AG08395 (cell line): ENCODE measurements around the gene SRBD1.

Source experiments
- DNase-seq: peaks from one replicate; pipeline ENCODE4 v3.0.0; 2012; ENCODE audit warnings: mixed read lengths, low spot score

The SRBD1 gene

DNA sequence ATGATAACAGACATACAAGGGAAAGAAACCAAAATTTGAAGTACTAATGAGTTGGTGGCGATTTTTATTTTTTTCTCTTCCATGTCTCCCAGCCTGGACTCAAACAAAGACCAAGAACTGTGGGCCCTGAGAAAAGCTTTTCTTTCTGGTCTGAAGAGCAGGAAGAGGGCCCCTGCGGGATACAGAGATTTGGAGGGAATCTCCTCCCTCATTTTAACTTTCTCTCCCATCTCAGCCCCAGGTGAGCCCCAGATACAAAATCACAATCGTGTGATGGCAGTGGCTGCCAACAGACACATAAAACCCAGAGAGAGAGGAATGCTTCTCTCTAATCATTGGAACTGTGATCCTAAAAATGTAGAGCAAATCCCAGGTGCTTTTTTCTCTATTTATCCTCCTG, 20.9 kb upstream of the SRBD1 start:
- no peak for DNase-seq

DNA sequence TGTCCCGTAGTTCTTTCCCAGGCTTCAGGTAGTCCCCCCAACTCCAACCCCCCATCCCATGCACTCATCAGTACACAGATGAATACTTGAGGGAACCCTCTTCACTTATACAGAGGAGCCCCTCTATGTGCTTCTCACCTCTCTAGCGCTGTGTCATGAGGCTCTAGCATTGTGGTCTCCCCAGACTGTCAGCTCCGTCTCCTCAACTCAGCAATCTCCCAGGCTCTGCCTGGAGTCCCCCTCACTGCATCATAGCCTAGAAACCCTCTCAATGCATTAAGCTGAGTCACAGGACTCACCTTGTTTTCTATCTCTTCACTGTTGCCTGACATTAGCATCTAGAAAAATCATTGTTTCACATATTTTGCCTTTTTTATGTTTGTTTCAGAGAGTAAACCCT, 20.3 kb upstream of the SRBD1 start:
- no peak for DNase-seq

DNA sequence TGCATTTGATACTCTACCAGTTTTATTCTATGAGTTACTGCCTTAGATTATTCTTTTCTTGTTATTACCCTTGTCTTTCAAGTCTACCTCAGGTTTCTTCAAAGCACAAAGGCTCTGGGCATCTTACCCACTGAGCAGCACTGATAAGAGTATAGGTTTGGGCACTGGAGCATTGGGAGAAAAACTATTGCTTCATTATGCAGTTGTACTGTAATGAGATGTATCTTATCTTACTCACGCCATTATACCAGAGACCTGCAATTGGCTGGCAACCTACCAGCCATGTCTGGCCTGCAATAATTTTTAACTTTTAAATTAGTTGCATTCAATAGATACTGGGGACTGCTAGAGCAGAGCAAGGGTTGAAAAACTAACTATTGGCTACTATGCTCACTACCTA, 18.9 kb upstream of the SRBD1 start:
- no peak for DNase-seq

DNA sequence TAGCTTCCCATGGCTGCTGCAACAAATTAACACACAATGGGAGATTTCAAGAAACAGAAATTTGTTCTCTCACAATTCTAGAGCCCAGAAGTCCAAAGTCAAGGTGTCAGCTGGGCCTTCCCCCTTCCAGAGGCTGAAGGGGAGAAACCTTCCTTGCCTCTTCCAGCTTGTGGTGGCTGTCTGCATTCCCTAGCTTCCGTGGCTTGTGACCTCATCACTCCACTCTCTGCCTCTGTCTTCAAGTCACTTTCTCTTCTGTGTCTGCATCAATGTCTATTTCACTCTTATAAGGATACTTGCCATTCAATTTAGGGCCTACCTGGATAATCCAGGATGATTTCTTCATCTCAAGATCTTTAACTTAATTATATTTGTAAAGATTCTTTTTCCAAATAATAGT, 16.8 kb upstream of the SRBD1 start:
- DNase-seq: peak; percentile 62

DNA sequence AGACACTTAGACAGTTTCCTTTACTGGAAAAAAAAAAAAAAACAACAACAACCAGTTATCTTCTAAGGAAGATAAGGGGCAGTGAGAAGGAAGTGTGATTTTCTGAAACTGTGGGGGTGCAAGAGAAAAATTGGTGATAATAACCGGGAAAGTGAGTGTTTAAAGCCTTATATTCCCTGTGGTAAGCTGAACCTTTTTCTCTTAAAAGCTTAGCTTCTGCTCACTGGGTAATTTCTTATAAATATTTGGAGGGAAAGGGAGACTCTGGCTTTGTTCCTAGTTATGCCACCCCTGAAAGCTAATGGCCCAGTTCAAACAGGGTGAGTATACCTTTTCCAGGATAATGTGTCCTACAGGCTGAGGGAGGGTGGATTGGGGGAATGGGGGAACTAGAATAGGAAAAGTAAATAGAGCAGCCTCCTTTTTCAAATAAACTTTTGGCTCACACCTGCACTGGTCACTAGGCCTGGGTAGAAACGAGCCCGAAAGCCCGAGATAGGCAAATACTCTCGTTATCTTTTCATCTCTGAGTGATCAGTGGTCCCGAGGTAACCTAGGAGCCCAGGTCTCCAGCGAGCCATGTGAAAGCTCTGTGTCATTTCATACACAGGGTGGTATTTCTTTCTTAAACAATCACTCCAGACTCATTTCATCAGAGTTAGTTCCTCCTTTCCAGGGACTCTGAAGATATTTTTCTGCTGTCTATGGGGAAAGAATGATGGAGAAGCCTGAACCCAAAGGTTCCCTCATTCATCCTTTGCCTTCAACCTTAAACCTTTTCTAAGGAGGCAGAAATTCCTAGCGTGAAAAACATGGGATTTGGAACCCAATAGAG, 15.5 kb upstream of the SRBD1 start:
- DNase-seq: no peak

DNA sequence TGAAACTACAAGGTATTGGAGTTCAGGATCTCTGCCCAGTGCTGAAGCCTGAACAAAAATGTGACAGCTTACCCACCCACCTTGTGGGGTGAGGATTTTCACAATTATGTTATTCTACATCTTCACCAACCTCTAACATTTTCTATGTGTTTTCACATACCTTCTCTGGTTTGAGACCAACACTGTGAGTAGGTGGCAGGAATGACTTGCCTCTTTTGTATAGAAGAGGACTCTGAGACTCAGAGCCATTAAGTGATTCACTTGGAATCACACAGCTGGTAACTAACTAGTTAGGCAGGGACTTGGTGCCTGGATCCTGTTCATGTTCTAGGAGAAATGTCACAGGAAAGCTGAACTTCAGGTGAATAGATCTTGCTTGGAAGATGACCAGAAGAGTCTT, 14.8 kb upstream of the SRBD1 start:
- no peak for DNase-seq

DNA sequence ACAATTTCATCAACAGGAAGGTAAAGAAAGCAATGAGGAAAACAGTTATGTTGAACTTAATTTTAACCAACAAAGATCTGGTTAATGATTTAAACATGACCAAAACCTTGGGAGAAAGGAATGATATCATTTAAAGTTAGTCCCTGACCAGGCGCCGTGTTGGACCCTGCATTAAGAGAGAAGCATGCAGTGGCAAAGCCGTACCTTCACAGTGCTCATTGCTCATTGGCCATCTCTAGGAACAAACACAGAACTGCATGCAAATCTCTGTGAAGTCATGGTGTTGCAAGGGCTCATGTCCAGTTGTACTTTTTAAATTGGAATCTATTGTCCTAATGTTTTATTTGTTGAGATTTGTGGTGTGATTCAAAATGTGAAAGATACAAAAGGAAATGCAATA, 12.0 kb upstream of the SRBD1 start:
- DNase-seq: no peak

DNA sequence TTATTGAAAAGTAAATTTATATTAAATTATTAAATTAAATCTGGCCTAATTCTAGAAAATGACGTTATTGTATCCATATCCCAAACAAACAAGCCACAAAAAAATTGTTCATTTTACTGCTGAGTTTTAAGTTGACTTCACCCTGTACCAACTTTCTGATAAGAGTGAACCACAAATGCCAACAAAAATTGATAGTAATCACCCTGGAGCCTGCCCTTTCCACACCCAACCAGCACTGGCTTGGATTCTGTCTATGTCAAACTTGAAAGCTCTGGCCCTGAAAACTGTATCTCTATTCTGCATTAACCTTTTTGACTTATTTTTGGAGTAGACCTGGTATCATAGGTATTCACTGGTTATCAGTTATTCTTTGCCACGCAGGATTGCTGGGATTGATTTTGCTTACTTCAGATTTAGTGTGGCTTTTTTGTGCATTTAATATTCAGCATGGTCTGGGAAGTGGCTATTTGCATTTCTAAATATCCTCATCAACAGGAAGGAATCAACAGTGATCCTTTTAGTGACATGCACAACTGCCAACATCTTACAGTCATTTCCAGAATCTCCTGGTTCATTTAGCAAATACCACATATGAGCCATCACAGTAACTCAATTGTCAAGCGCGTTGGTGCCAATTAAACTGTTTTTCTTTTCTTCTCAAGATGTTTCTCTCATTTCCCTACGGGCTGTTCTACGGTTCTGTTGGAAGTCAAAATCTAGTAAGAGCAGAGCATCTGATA, 11.4 kb upstream of the SRBD1 start:
- no peak for DNase-seq

DNA sequence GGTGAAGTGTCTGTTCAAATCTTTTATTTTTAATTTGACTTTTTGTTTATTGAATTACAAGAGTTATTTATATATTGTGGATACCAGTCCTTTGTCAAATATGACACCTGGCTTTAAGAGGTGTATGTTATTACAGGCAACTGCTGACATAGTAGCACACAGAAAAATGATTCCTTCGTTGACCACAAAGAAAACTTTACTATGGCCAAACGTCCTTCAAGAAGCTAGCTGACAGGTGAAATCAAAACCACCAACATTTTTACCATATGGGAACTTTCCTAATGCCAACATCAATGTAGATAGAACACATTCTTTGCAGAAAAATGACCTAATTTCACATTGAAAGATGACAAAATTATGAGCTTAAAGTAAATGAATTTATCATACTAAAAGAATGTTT, 6.4 kb upstream of the SRBD1 start:
- DNase-seq: no peak

DNA sequence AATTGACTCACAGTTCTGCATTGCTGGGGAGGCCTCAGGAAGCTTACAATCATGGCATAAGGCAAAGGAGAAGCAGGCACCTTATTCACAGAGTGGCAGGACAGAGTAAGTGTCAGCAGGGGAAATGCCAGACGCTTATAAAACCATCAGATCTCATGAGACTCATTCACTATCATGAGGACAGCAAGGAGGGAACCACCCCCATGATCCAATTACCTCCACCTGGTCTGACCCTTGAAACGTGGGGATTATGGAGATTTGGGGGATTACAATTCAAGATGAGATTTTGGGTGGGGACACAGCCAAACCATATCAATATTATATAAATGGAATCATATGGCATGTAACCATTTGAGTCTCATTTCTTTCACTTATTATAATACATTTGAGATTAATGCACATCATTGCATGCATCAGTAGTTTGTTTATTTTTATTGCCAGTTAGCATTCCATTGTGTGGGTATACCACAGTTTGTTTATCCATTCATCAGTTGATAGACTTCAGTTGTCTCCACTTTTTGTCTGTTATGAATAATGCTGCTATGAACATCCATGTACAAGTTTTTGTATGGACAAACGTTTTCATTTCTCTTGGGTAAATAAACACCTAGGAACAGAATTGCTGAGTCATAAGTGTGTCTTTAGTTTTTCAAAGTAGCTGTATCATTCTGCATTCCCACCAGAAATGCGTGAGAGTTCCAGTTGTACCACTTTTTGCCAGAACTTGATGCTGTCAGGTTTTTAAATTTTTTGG, 5.8 kb upstream of the SRBD1 start:
- no peak for DNase-seq

DNA sequence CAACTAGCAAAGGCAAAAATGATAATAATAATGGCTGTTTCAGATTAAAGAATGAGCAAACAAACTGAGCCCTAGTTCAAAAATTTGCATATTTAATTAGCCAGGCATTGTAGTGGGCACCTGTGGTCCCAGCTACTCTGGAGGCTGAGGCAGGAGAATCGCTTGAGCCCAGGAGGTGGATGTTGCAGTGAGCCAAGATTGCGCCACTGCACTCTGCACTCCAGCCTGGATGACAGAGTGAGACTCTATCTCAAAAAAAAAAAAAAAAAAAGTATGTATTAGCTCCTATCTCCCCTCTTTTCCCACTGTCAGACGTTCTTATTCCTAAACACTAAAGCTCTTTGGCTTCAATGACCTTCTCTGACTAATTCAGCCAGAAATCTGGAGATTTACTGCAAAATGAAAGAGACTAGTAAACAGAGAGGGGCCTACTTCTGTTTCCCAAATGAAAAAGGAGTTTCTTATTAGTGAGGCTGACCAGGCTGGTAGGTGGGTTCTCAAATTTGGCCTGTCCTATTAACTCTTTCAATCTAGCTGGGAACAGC, 3.9 kb upstream of the SRBD1 start:
- DNase-seq: no peak

DNA sequence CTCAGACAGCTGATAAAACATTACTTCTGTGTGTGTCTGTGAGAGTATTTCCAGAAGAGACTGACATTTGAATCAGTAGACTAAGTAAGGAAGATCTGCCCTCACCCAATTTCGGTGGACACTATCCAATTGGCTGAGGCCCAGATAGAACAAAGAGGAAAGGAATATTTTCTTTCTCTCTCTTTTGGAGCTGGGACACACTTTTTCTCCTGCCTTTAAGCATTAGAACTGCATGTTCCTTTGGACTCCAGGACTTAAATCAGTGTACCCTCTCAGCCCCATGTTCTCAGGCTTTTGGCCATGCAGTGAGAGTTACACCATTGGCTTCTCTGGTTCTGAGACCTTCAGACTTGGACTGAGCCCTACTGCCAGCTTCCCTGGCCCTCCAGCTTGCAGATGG, 3.3 kb upstream of the SRBD1 start:
- no peak for DNase-seq

DNA sequence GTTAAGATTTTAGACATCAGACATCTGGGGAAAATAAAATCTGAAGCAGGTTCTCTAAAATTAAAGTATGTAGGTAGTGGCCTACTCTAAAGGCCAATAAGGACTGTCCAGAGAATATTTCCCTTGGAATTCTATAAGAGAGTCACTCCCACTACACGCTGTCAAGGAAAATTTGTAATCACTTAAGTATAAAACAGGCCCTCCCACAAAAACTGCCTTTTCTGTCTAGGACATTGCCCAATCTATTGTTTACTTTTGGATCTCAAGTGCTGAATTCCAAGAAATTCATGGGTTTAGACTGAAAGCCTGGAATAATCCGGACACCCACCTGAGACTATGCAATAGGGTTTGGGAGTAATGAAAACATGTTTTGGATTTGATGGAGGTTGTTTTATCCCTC, 1.7 kb upstream of the SRBD1 start:
- no peak for DNase-seq

DNA sequence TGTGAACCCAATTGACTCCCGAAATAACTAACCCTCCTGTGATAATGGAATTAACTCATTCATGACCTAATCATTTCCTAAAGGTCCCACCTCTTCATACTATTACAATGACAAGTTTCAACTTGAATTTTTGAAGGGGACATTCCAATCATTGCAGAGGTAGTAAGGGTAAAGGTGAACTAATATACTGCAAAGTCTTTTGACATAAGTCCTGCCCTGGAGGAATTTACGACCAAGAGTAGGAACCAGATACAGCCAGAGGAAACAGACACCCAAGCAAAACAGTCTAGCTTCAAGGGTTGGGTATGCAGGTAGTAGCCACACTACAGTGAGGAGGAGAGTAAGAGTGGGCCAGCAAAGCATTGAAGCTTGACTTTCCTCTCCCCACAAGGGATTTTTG, 1.2 kb upstream of the SRBD1 start:
- no peak for DNase-seq

DNA sequence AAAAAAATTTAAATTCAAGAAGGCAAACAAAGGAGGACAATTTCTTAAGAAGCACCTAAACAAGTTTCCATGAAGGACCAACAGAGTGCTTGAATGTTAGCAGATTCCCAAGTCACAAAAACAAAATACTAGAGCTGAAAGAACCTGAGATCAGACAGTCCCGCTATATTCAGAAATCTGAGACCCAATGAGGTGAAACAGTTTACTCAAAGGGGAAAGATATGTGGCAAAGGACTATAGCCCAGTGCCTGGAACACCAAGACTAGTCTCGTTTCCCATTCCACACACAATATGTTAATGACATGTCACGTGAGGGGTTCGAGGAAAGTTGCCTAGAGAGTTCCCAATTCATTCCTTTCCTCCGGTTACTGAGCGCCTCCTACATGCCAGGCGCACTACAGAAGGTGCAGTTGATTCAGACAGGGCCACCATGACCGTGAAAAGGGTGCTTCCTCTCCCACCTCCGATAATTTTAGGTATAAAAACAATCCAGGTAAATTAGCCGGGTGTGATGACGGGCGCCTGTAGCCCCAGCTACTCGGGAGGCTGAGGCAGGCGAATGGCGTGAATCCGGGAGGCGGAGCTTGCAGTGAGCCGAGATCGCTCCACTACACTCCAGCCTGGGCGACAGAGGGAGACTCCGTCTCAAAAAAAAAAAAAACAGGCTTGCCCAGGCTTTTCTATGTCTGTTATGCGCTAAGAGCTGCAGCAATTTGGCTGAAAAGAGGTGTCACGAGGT, 617 bp downstream of the SRBD1 start:
- peak; percentile 51 for DNase-seq

DNA sequence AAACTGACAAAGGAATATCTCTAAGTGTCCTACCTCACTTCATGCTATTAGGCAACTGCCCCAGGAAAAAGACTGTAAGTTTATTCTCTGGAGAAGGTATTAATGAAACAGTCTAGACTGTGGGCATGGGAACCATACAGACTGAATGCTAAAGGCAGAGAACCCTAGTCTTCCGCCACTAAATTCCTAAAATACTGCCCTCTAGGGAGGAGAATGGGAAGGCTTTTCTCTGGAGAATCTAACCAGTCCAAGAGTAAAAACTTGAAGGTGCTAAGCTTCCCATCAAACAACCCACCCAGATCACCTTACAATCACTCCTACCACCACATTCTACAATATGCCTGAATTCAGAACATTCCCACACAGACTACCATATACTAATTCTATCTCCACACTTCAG, 3.4 kb downstream of the SRBD1 start:
- DNase-seq: peak; percentile 33

DNA sequence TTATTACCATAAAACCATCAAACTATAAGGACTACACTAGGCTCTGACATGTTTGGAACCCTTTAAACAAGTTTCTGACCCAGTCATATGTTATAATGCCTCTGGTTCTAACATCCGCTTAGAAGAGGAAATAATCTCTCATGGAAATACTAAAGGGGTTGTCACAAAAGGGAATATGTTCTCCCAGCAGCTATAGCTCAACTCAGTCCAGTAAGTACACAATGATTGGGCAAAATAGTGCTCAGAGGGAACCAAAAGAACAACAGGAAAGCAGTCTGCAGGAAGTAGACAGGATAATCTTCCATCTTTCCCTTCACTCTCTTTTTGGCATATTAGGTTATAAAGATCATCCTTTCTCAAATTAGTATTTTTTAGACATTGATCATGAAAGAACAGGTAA, 4.3 kb downstream of the SRBD1 start:
- no peak for DNase-seq

DNA sequence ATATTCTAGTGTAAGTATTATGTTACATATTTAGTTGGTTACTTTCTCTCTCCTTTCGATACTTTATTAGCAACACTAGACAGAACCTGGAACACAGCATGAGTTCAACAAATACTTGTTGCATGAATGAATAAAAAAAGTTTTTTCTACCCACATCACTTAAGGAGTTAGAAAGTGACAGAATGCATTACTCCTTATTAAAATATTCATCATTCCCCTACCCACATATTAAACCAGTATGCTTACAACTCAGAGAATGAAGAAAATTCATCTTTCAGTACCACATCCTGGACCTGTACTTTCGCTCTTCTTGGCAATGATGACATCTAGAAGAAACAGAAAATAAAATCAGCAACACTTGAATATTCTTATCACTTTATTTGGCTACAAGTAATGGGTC, 6.0 kb downstream of the SRBD1 start:
- no peak for DNase-seq

DNA sequence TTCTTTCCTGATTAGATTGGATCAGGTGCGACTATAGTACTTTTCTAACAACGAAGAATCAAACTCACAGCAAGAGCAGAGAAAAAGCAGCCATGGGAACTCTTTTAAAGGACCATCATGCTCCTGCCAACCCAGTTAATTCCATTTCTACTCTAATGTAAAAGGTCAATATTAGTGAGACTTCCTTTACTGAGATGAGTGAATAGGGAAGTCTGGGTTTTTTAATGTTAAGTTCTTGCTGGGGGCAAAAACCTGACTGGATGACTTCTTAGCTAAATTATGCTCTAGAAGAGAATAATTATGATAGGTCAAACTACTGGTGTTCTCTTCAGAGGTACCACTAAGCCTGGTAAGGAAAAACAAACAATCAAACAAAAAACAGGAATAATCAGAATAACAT, 8.4 kb downstream of the SRBD1 start:
- DNase-seq: no peak

DNA sequence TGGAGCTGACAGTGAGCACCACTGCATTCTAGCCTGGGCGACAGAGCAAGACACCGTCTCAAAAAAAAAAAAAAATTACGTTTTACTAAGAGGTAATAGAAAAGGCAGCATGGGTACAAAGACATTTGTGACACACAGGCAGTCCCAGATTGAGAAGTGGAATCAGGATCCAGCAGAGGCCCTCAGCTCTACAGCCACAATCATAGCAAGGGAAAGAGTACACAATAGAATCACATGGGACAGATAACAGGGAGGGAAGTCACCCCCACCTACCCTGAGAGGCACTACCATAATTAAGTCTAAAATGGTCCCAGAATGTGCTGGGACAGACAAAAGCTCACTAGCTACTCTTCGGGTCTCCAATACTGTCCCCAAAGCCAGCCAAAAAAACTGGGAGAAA, 12.5 kb downstream of the SRBD1 start:
- no peak for DNase-seq

DNA sequence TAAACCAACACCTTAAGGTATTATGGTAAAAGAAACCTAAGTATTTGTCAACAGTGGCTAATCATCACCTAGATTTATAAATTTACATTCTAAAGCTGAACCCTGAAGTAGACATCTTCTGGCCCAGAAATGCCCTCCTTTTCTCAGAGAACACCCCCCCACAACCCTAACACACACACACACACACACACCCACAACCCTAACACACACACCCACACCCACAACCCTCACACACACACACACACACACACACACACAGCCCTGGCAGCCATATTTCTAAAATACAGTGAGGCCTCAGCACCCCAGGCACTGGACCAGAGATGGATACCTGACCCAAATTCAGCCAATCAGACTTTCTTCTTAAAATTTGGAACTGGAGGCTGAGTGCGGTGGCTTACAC, 14.3 kb downstream of the SRBD1 start:
- DNase-seq: no peak
